Mucosa of stomach (tissue), 1 donor: ENCODE measurements around the gene SPSB4.

Experiments used
- H3K27me3 ChIP-seq: one replicate; pipeline ENCODE4 v1.7.0; 2013; ENCODE audit warnings: mild to moderate bottlenecking, low read length; ENCODE audit not compliant: control insufficient read depth, insufficient read depth
- H3K36me3 ChIP-seq: one replicate; pipeline ENCODE4 v1.7.0; 2013; ENCODE audit warnings: low read length; ENCODE audit not compliant: control insufficient read depth, insufficient read depth
- H3K4me1 ChIP-seq: one replicate; pipeline ENCODE4 v1.7.0; 2013; ENCODE audit warnings: mild to moderate bottlenecking, low read length; ENCODE audit not compliant: control insufficient read depth, insufficient read depth
- H3K4me3 ChIP-seq: one replicate; pipeline ENCODE4 v1.7.0; 2013; ENCODE audit warnings: low read length
- H3K9ac ChIP-seq: one replicate; pipeline ENCODE4 v1.7.0; 2013; ENCODE audit warnings: mild to moderate bottlenecking, low read length, moderate library complexity
- H3K9me3 ChIP-seq: one replicate; pipeline ENCODE4 v1.7.0; 2013; ENCODE audit warnings: mild to moderate bottlenecking, low read length, moderate library complexity; ENCODE audit not compliant: control insufficient read depth
- donor health status: Pancreatic carcinoma.

The SPSB4 gene

GRCh38 chr3:141030296-141030695 lies 20.9 kb upstream of the SPSB4 start:
- H3K27me3 ChIP-seq, result no peaks in the 10 kb centered on the region
- no peak overlapping the region for H3K9ac ChIP-seq
- no peaks in the 10 kb centered on the region for H3K9me3 ChIP-seq
- H3K36me3 ChIP-seq, result no peaks in the 10 kb centered on the region
- no peaks in the 10 kb centered on the region for H3K4me1 ChIP-seq
- H3K4me3 ChIP-seq, result no peak overlapping the region

DNA sequence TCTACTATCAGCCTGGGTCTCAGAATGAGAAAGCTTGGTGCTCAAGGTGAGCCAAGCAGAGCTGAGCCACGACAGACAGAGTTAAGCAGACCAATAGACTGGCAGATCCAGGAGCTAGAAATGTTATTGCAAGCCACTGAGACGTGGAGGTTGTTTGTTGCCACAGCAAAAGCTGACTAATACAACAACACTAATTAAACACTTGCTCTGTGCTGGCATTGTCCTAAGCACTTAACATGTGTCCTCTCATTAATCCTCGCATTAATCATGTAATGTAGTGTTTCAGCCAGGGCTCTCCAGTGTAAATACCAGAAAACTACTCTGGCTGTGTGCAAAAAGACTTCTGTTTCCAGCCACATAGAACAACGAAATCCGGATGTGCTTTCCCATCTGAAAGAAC lies 11.6 kb upstream of the SPSB4 start:
- Histone ChIP-seq H3K4me3 (no peak overlapping the region), H3K4me1 (no peaks in the 10 kb centered on the region), H3K9ac (no peak overlapping the region), H3K9me3 (no peaks in the 10 kb centered on the region), H3K27me3 (no peaks in the 10 kb centered on the region), H3K36me3 (no peaks in the 10 kb centered on the region)

DNA sequence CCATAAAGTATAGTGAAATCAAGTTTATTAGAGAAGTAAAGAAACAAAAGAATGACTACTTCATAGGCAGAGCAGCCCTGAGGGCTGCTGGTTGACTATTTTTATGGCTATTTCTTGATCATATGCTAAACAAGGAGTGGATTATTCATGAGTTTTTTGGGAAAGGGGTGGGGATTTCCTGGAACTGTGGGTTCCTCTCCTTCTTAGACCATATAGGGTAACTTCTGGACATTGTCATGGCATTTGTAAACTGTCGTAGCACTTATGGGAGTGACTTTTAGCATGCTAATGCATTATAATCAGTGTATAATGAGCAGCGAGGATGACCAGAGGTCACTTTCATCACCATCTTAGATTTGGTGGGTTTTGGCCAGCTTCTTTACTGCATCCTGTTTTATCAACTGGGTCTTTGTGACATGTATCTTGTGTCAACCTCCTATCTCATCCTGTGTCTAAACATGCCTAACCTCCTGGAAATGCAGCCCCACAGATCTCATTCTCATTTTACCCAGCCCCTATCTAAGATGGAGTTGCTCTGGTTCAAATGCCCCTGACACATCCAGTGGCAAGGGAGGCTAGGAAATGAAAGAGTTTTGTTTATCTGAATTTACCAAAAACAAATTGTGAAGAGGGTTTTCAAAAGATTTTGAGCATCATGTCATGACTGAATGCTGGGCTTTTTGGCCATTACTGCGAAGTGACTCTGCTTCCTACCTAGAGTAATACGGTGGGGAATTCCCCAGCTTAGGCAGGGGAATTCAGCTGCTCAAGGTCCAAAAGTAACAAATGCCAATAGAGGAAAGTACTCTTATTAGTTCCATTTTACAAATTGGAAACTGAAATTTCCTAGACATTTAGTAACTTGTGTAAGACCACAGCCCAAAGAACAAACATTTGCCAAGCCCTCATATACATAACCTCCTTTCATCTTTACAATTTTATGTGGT lies 6.2 kb upstream of the SPSB4 start:
- no peaks in the 10 kb centered on the region for H3K9me3 ChIP-seq
- no peak overlapping the region for H3K9ac ChIP-seq
- peaks cover 23% of the 10 kb centered on the region for H3K27me3 ChIP-seq
- no peak overlapping the region for H3K4me3 ChIP-seq
- no peaks in the 10 kb centered on the region for H3K36me3 ChIP-seq
- H3K4me1 ChIP-seq, result no peaks in the 10 kb centered on the region

DNA sequence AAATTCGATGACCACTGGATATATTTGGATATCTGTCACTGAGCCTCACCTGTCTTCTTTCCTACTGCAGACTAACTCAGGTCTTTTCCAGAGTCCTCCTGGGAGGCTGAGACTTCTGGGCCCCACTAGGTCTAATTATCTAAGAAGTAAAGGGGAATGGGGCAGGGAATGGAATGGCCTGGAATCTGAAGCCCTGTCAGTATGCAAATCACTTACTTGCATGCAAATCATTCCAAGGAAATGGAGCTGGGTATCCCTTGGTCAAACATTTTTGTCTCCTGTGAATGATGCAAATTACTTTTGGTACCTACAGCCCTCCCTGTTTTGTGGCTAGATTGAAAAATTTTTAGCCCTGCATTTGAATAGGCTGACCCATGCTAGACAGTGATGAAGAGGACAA lies 5.3 kb upstream of the SPSB4 start:
- Histone ChIP-seq H3K9me3 (no peaks in the 10 kb centered on the region), H3K4me1 (no peaks in the 10 kb centered on the region), H3K4me3 (no peak overlapping the region), H3K36me3 (no peaks in the 10 kb centered on the region), H3K9ac (no peak overlapping the region), H3K27me3 (peaks cover 32% of the 10 kb centered on the region)

- no peaks in the 10 kb centered on the region for H3K36me3 ChIP-seq
- peaks cover 43% of the 10 kb centered on the region for H3K27me3 ChIP-seq
- H3K9me3 ChIP-seq, result no peaks in the 10 kb centered on the region
- no peak overlapping the region for H3K9ac ChIP-seq
- H3K4me1 ChIP-seq, result no peaks in the 10 kb centered on the region
- H3K4me3 ChIP-seq, result no peak overlapping the region
These were observed 4.0 kb upstream of the SPSB4 start for GRCh38 chr3:141047168-141047567.

GRCh38 chr3:141049681-141050080 lies 1.5 kb upstream of the SPSB4 start:
- no peaks in the 10 kb centered on the region for H3K9me3 ChIP-seq
- H3K4me1 ChIP-seq, result no peaks in the 10 kb centered on the region
- no peak overlapping the region for H3K9ac ChIP-seq
- H3K4me3 ChIP-seq, result no peak overlapping the region
- no peaks in the 10 kb centered on the region for H3K36me3 ChIP-seq
- H3K27me3 ChIP-seq, result peaks cover 51% of the 10 kb centered on the region

DNA sequence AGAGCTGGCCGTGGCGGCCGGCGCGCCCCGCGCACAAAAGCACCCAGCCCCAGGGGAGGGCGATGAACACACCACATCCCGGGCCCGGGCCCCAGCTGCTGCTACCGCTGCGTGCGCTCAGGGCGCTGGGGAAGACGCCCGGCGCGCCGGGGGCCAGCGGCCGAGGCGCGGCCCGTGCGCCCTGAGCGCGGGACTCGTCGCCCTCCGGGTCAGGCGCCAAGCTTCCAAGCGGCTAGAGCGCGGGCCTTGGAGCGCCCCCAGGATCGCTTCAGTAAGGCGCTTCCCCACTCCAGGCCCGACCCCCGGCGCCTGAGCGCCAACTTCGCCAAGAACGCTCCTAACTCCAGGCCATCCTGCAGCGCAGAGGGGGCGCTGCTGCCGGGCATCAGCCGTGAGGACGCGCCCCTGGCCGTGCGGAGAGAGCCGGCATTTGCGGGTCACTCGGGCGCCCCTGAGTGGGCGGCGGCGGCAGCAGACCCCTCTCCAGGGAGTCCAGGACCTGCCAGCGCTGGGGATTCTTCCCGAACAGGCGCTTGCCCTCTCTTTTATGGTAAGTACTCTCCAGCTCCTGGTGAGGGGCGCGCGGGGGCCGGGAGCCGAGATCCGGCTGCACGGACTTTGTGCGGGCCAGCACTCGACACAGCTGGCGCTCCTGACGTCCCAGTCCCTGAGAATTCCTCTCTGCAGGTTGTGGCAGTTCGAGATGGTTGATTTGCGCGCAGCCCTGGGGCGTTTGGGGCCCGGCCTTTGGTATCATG lies 475 bp downstream of the SPSB4 start:
- Histone ChIP-seq H3K4me3 (no peak overlapping the region), H3K36me3 (no peaks in the 10 kb centered on the region), H3K9ac (no peak overlapping the region), H3K9me3 (no peaks in the 10 kb centered on the region), H3K4me1 (no peaks in the 10 kb centered on the region), H3K27me3 (peaks cover 46% of the 10 kb centered on the region)

DNA sequence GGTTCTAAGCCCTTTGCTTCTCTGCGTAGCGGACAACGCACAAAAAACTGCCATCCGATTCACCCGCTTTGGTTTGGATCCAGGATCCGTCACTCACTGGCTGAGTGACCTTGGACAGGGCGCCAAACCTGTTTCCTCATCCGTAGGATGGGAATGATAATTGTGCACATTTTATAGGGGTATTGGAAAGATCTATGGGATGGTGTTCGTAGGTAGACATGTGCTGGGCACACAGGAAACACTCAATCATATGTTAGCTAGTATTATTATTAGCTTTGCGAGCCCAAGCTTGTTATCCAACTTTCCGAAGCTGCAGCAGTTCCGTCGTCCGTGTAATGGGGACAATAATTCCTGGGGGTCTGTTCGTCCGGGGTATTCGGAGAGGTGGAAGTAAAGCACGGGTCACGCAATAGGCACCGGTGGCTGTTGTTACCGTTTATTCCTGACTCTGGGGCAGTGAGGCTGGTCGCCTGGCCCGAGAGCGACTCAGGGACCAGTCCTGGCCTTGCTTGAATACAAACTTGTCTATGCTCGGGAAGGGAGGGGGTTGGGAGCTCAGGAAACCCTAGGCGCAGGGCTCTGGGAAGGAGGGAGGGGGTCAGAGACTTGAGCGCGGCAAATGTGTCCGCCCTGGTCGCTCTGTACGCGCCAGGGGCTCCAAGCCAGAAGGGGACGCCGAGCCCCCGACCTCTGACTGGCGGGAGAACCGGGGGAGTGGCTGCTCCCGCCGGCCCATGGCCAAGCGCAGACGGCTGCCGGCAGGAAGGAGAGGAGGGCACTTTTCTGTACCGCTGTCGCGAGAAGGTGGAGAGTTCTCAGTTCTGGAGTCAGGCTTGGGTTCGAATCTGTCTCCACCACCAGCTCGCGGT lies 1.3 kb downstream of the SPSB4 start:
- Histone ChIP-seq H3K9ac (no peak overlapping the region), H3K4me1 (no peaks in the 10 kb centered on the region), H3K9me3 (no peaks in the 10 kb centered on the region), H3K36me3 (no peaks in the 10 kb centered on the region), H3K27me3 (peaks cover 46% of the 10 kb centered on the region), H3K4me3 (no peak overlapping the region)

GRCh38 chr3:141055136-141055535 lies 4.0 kb downstream of the SPSB4 start:
- Histone ChIP-seq H3K9ac (no peak overlapping the region), H3K36me3 (no peaks in the 10 kb centered on the region), H3K9me3 (no peaks in the 10 kb centered on the region), H3K4me1 (no peaks in the 10 kb centered on the region), H3K27me3 (peaks cover 29% of the 10 kb centered on the region), H3K4me3 (no peak overlapping the region)

DNA sequence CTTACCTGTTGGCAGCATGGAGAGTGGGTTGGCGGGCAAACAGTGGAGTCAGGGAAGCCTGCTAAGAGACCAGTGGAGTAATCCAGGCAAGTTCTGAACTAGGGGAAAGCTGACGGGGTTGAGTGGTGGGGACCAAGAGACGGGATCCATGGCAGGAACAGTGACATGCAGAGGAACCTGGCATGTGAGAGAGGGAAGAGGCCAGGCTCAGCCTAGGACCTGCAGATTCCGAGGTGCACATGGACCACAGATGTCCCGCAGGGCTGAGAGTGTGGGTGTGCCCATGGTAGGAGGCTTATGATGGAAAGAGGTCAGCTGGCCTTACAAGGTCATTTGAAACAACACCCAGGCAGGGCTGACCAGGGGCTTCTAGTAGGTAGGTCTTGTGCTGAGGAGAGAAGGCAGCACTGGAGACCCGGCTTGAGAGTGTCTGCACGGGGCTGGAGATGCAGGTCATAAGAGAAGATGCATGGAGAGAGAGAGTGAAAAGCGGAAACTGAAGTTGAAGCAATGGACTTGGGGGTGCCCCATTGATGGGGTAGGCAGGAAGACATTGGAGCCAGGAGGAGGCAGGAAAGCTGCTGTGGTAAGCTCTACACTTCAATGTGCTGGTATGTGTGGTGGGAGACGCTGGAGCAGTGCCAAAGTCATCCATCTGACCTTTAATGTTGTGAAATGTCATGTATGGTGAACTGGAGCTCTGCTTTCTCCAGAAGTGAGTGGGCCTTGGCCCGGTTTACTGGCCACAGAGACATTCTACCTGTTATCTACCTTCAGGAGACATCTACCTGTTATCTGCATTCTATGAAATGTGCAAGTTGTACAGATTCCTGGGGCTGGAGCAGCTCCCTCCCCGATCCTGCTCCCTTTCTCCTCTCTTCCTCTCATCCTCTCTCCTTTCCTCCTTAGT lies 4.6 kb downstream of the SPSB4 start:
- Histone ChIP-seq H3K9me3 (no peaks in the 10 kb centered on the region), H3K36me3 (no peaks in the 10 kb centered on the region), H3K4me1 (no peaks in the 10 kb centered on the region), H3K27me3 (peaks cover 22% of the 10 kb centered on the region), H3K9ac (no peak overlapping the region), H3K4me3 (no peak overlapping the region)

DNA sequence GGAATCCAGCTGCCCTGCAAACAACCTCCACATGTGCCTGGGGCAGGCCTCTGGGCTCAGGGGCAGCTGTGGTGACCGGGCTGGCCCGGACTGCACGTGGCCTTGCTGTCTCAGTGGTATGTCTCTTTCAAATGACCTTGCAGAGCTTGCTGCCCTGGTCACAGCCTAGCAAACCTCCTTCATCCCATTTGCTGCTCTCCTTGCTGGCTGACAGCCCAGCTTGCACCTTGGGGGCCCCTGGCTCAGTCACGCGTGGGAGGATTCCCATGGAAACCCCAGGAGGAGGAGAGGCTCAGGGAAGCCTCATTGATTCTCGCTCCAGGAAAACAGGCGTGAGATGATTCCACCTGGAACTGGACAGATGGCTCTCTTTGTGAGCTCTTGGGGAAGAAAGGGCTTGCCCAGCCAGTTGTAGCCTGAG lies 5.6 kb downstream of the SPSB4 start:
- H3K36me3 ChIP-seq, result no peaks in the 10 kb centered on the region
- peaks cover 15% of the 10 kb centered on the region for H3K27me3 ChIP-seq
- no peaks in the 10 kb centered on the region for H3K9me3 ChIP-seq
- H3K9ac ChIP-seq, result no peak overlapping the region
- H3K4me1 ChIP-seq, result no peaks in the 10 kb centered on the region
- H3K4me3 ChIP-seq, result no peak overlapping the region
